ENCODE data around the gene NIPAL1.

Gene NIPAL1

GRCh38 chr4:48065587-48066052, 49.0 kb downstream of the NIPAL1 start:
- DNase-seq (ENCODE audit: low read depth), result no peak

- no peak for DNase-seq (ENCODE audit: low read depth)
Observed at GRCh38 chr4:48067536-48067935, 51.0 kb downstream of the NIPAL1 start.

DNA sequence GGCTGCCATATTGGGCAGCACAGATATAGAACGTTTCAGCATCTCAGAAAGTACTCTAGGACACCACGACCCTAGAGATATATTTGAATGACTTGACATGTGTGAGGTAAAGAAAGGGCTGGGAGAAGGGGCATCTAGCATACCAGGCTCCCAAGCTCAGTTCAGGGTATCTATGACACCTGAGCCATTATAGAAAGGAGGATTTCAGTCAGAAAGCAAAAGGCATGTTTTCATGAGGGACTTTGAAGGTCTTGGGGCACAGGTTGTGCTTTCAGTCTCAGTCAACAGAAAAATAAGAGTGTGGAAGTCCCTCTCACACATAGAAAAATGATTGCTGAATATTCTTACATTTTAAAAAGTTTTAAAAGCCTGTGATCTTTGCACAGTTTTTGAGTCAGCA, 51.6 kb downstream of the NIPAL1 start:
- no peak for DNase-seq (ENCODE audit: low read depth)

DNA sequence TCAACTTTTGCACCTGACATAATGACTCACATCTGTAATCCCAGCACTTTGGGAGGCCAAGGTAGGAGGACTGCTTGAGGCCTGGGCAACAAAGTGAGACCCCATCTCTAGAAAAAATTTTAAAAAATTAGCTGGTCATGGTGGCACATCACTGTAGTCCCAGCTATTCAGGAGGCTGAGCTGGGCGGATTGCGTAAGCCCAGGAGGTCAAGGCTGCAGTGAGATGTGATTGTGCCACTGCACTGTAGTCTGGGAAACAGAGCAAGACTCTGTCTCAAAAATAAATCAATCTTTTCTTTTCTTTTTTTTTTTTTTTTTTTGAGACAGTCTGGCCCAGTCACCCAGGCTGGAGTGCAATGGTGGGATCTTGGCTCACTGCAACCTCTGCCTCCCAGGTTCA, 52.5 kb downstream of the NIPAL1 start:
- no peak for DNase-seq (ENCODE audit: low read depth)

GRCh38 chr4:48071191-48071590, 54.6 kb downstream of the NIPAL1 start:
- DNase-seq (ENCODE audit: low read depth), result no peak

DNA sequence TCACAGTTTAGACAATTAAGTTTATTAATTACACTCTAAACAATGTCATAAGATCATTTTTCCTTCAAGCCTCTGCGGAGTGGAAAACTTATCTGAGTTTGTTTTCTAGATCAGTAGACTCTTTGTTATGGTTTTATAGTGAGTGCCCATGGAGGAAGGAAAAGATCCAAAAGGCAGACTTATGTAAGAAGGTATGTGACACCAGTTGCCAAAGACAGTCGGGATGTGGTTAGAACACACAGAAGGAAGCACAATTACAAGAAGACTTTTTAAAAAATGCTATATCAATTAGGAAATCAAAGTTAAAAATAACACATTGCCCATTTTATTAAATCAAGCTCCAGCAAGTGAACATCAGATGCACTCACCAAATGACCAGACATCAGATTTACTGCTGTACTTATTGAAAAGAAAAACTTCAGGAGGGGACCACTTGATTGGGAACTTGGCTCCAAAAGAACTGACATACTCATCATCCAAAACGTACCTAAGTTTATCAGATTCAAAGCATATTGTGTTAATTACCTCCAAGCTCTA, 57.1 kb downstream of the NIPAL1 start:
- DNase-seq (ENCODE audit: low read depth), result no peak

DNA sequence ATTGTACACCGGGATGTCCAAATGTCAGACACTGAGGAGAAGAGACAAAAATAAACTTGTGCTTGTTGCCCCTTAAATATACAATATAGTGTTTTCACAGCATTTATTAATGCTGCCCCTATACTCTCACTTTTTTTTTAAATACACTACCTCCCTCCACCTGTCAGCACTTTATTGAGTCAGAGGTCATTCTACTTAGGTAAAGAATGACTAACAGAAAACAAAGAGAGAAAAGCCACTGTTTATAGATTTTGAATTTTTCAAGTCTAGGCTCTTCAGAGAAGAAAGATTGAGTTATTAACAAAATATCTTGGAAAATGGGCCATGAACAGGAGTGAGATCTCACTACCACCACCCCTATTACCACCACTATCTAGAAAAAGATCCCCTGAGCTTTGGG, 58.1 kb downstream of the NIPAL1 start:
- DNase-seq (ENCODE audit: low read depth), result no peak

DNA sequence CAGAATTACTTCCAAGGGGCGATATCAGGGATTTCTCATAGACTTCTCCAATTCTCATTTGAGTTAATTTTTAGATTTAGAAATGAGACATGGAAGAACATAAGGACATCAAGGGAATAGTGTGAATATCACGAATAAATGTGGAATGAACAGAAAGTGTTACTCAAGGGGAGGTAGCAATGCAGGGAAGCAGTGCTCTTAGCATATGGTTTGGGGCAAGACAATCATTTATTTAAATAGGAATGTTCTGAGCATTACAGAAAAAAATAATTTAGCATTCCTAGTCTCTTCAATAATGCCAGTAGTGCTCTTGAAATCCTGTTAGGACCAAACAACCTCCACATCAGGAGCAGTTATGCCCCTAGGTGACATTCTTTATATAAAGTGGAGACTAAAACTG, 61.9 kb downstream of the NIPAL1 start:
- DNase-seq (ENCODE audit: low read depth), result no peak

GRCh38 chr4:48078862-48079655, 62.5 kb downstream of the NIPAL1 start:
- DNase-seq (ENCODE audit: low read depth), result no peak

DNA sequence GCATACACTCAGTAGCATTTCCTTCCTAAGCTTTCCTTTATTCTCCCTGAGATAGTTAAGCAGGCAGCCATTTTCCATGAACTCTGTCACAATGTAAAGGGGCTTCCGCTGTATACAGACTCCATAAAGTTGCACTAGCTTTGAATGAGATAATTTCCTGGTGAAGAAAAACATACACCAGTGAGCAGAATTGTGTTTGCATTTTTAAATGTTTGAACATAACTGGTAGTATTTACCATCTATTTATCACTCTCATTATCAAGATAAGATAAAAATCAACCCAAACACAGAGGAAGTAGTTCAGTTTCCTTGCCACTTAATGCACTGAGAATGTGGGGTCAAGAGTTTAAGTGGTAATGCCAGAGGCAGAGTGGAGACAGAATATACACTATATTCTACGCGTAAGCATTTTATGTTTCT, 63.4 kb downstream of the NIPAL1 start:
- no peak for DNase-seq (ENCODE audit: low read depth)

GRCh38 chr4:48081196-48081595, 64.6 kb downstream of the NIPAL1 start:
- no peak for DNase-seq (ENCODE audit: low read depth)

DNA sequence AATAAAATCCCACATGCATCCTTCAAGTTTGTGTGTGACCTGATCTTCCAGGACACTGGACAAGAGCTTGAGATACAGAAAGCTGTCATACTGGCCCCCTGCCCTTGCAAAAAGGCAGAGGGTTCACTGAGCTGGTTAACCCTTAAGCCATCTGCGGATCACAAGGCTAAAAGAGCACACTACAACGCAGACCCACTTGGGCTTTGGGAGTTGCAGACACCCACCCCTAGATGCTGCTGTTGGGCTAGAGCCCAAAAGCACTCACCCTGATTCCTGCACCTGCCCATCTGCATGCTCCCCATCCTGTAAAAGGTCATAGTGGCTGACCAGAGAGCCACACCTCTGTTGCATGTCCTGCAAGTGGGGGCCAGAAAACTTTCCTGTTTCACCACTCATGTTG, 66.4 kb downstream of the NIPAL1 start:
- DNase-seq (ENCODE audit: low read depth), result no peak

GRCh38 chr4:48085821-48086589, 69.4 kb downstream of the NIPAL1 start:
- no peak for DNase-seq (ENCODE audit: low read depth)

Data from stimulated activated CD8-positive, alpha-beta memory T cell treated with anti-CD3 and anti-CD28 coated beads, Interleukin-7, amount 100 ng/mL, for 24 hours (primary cell).